HEK293 (cell line): ENCODE results near the gene CCNDBP1.

Source experiments
- CTCF ChIA-PET: fragments of 350-600 bp; formaldehyde crosslinking; extraction: SDS; loops from one replicate; lab custom pipeline; 2021; ENCODE audit warnings: antibody characterized with exemption; lab: Yijun Ruan, JAX
- POLR2A ChIA-PET: fragments of 300-600 bp; formaldehyde crosslinking; extraction: SDS; loops from one replicate; lab custom pipeline; 2020; ENCODE audit warnings: antibody characterized with exemption, inconsistent platforms; lab: Yijun Ruan, JAX
- H3K27ac ChIP-seq: fragments of 200-500 bp; sonication (Bioruptor generic); 2 replicates; pipeline ENCODE4 v1.5.1; 2014; ENCODE audit warnings: low read depth, low read length, control low read depth, inconsistent platforms; ENCODE audit errors: extremely low read depth
- H3K36me3 ChIP-seq, 2 experiments: fragments of 200-500 bp in 1 of 2; sonication (Bioruptor generic) in 1 of 2; 1 replicate in 1 of 2; 2 replicates in 1 of 2; pipeline ENCODE4 v1.5.1; 2014 to 2017; ENCODE audit warnings: inconsistent platforms in 2 of 2, low read length in 2 of 2; ENCODE audit not compliant: control insufficient read depth in 2 of 2, insufficient read depth in 1 of 2
- H3K4me1 ChIP-seq: fragments of 200-500 bp; sonication (Bioruptor generic); 2 replicates; pipeline ENCODE4 v1.5.1; 2014; ENCODE audit warnings: mild to moderate bottlenecking, low read length, inconsistent platforms; ENCODE audit not compliant: control insufficient read depth, insufficient read depth
- H3K4me3 ChIP-seq: 2 replicates; pipeline ENCODE4 v1.5.1; 2011; ENCODE audit warnings: low read depth, mild to moderate bottlenecking, control low read depth, low read length, moderate library complexity
- H3K9me3 ChIP-seq: fragments of 200-500 bp; sonication (Bioruptor generic); 2 replicates; pipeline ENCODE4 v1.5.1; 2014; ENCODE audit warnings: low read depth, low read length, inconsistent platforms; ENCODE audit not compliant: control insufficient read depth, insufficient read depth
- AEBP2 ChIP-seq: fragments of 450-650 bp; formaldehyde crosslinking; IDR thresholded peaks from 2 replicates; pipeline ENCODE4 v1.5.1; 2016; ENCODE audit warnings: missing biosample characterization, missing genetic modification characterization, borderline replicate concordance
- ELK4 ChIP-seq: IDR thresholded peaks from 2 replicates; pipeline ENCODE4 v1.6.1; 2011; ENCODE audit warnings: mild to moderate bottlenecking, low read depth, low read length, borderline replicate concordance
- GLI4 ChIP-seq: fragments of 450-650 bp; formaldehyde crosslinking; IDR thresholded peaks from 2 replicates; pipeline ENCODE4 v1.5.1; 2016; ENCODE audit warnings: missing biosample characterization, missing genetic modification characterization
- PRDM1 ChIP-seq: fragments of 450-650 bp; formaldehyde crosslinking; IDR thresholded peaks from 2 replicates; pipeline ENCODE4; 2016; ENCODE audit warnings: missing biosample characterization, missing genetic modification characterization
- SCRT1 ChIP-seq: fragments of 450-650 bp; formaldehyde crosslinking; IDR thresholded peaks from 2 replicates; pipeline ENCODE4 v1.5.1; 2016; ENCODE audit warnings: missing biosample characterization, missing genetic modification characterization, borderline replicate concordance
- SETDB1 ChIP-seq: IDR thresholded peaks from one replicate; pipeline ENCODE4 v1.6.1; 2017; ENCODE audit warnings: mild to moderate bottlenecking, low read length, moderate library complexity, mixed read lengths; ENCODE audit not compliant: insufficient read length
- SP7 ChIP-seq: fragments of 450-650 bp; formaldehyde crosslinking; IDR thresholded peaks from 2 replicates; pipeline ENCODE4 v1.5.1; 2016; ENCODE audit warnings: missing biosample characterization, missing genetic modification characterization
- YY1 ChIP-seq: fragments of 450-650 bp; formaldehyde crosslinking; IDR thresholded peaks from 2 replicates; pipeline ENCODE4 v1.5.1; 2018; ENCODE audit warnings: missing biosample characterization, missing genetic modification characterization
- ZNF140 ChIP-seq: fragments of 450-650 bp; formaldehyde crosslinking; IDR thresholded peaks from 2 replicates; pipeline ENCODE4 v1.5.1; 2016; ENCODE audit warnings: missing biosample characterization, missing genetic modification characterization
- ZNF175 ChIP-seq: fragments of 450-650 bp; formaldehyde crosslinking; IDR thresholded peaks from 2 replicates; pipeline ENCODE4 v1.5.1; 2016; ENCODE audit warnings: missing biosample characterization, missing genetic modification characterization
- ZNF362 ChIP-seq: fragments of 450-650 bp; formaldehyde crosslinking; IDR thresholded peaks from 2 replicates; pipeline ENCODE4 v1.5.1; 2016; ENCODE audit warnings: missing biosample characterization, missing genetic modification characterization
- ZNF37A ChIP-seq: fragments of 450-650 bp; IDR thresholded peaks from 2 replicates; pipeline ENCODE4 v1.5.1; 2018; ENCODE audit warnings: missing biosample characterization, missing genetic modification characterization
- ZNF394 ChIP-seq: fragments of 450-650 bp; formaldehyde crosslinking; IDR thresholded peaks from 2 replicates; pipeline ENCODE4 v1.5.1; 2016; ENCODE audit warnings: missing biosample characterization, missing genetic modification characterization, mild to moderate bottlenecking, moderate library complexity, borderline replicate concordance
- ZNF580 ChIP-seq: fragments of 450-650 bp; formaldehyde crosslinking; IDR thresholded peaks from 2 replicates; pipeline ENCODE4 v1.5.1; 2016; ENCODE audit warnings: missing biosample characterization, missing genetic modification characterization
- ZNF626 ChIP-seq: fragments of 450-650 bp; sonication (Bioruptor Pico); formaldehyde crosslinking; IDR thresholded peaks from 2 replicates; pipeline ENCODE4 v1.5.1; 2018; ENCODE audit warnings: missing biosample characterization, missing genetic modification characterization, inconsistent platforms
- ZNF645 ChIP-seq: fragments of 450-650 bp; formaldehyde crosslinking; IDR thresholded peaks from 2 replicates; pipeline ENCODE4; 2016; ENCODE audit warnings: missing biosample characterization, missing genetic modification characterization
- ZNF701 ChIP-seq: fragments of 450-650 bp; formaldehyde crosslinking; IDR thresholded peaks from 2 replicates; pipeline ENCODE4 v1.5.1; 2016; ENCODE audit warnings: missing biosample characterization, missing genetic modification characterization
- ZNF707 ChIP-seq: fragments of 450-650 bp; formaldehyde crosslinking; IDR thresholded peaks from 2 replicates; pipeline ENCODE4 v1.5.1; 2016; ENCODE audit warnings: missing biosample characterization, missing genetic modification characterization
- ZNF747 ChIP-seq: fragments of 450-650 bp; formaldehyde crosslinking; IDR thresholded peaks from 2 replicates; pipeline ENCODE4 v1.5.1; 2016; ENCODE audit warnings: missing biosample characterization, missing genetic modification characterization
- ZNF791 ChIP-seq: fragments of 450-650 bp; formaldehyde crosslinking; IDR thresholded peaks from 2 replicates; pipeline ENCODE4 v1.5.1; 2016; ENCODE audit warnings: missing biosample characterization, missing genetic modification characterization
- ZNF830 ChIP-seq: fragments of 450-650 bp; IDR thresholded peaks from 2 replicates; pipeline ENCODE4 v1.5.0; 2018; ENCODE audit warnings: missing biosample characterization, missing genetic modification characterization, low read depth, mild to moderate bottlenecking, moderate library complexity

CCNDBP1 gene

GRCh38 chr15:43213466-43213865 is 28.3 kb downstream of the CCNDBP1 start:
- ChIA-PET CTCF (interaction anchor here (0.5 to 1.7 kb wide), 5 partner anchors 9 to 73 kb away, joined by 3 to 9 read pairs (median 3); no protein-coding TSS in a partner anchor), POLR2A (no interaction called here)
- Histone ChIP-seq H3K9me3 (no peaks in the 10 kb centered on the region), H3K4me3 (no peak overlapping the region), H3K36me3 (no peaks in the 10 kb centered on the region), H3K4me1 (no peaks in the 10 kb centered on the region), H3K27ac (no peak overlapping the region)
- TF ChIP-seq SCRT1 (no peak), PRDM1 (tag by site-specific recombination) (no peak), ZNF175 (tag by site-specific recombination) (no peak), YY1 (no peak), ELK4 (no peak), ZNF701 (tag by site-specific recombination) (no peak), ZNF707 (tag by site-specific recombination) (no peak), ZNF626 (tag by site-specific recombination) (no peak), GLI4 (no peak), ZNF394 (tag by site-specific recombination) (no peak), SETDB1 (no peak), AEBP2 (tag by site-specific recombination) (no peak)

- TF ChIP-seq ZNF645 (no peak), ZNF791 (tag by site-specific recombination) (no peak), SP7 (no peak), ZNF37A (tag by site-specific recombination) (no peak), GLI4 (no peak), ZNF140 (tag by site-specific recombination) (no peak), ZNF747 (tag by site-specific recombination) (no peak), ZNF830 (tag by site-specific recombination) (no peak), ZNF580 (tag by site-specific recombination) (no peak), ZNF362 (no peak), ZNF626 (tag by site-specific recombination) (no peak)
- Histone ChIP-seq H3K27ac (no peak overlapping the region), H3K4me1 (no peaks in the 10 kb centered on the region), H3K36me3 (no peaks in the 10 kb centered on the region), H3K9me3 (no peaks in the 10 kb centered on the region), H3K4me3 (no peak overlapping the region)
- ChIA-PET POLR2A (no interaction called here), CTCF (interaction anchor here (0.9 to 1.7 kb wide), 3 partner anchors 10 to 71 kb away, joined by 3 to 7 read pairs (median 4); no protein-coding TSS in a partner anchor)
These were observed 29.0 kb downstream of the CCNDBP1 start for GRCh38 chr15:43214169-43214568.
